Retina (tissue), 1 donor: ENCODE results near the gene ACOT8.
"Not testable (repeated sequence)": the region's sequence is repeated elsewhere in the genome, so short reads cannot be mapped to it uniquely, and the experiment has no call there.

Source experiments
- DNase-seq: peaks from one replicate; pipeline ENCODE4 v3.0.0-alpha.2; 2016

Gene ACOT8

GRCh38 chr20:45826381-45827019 lies 30.7 kb downstream of the ACOT8 start:
- DNase-seq: no peak

GRCh38 chr20:45823949-45824835 lies 33.0 kb downstream of the ACOT8 start:
- peak; percentile 53 for DNase-seq

GRCh38 chr20:45822857-45823256 lies 34.3 kb downstream of the ACOT8 start:
- peak; percentile 76 for DNase-seq

- no peak for DNase-seq
Measured at GRCh38 chr20:45821947-45822346, 35.2 kb downstream of the ACOT8 start.

- no peak for DNase-seq
Measured at GRCh38 chr20:45819466-45819865, 37.7 kb downstream of the ACOT8 start.

- no peak for DNase-seq
Measured at GRCh38 chr20:45818239-45818638, 39.0 kb downstream of the ACOT8 start.

GRCh38 chr20:45817376-45818194 lies 39.6 kb downstream of the ACOT8 start:
- DNase-seq: no peak

GRCh38 chr20:45816951-45817350 lies 40.2 kb downstream of the ACOT8 start:
- no peak for DNase-seq

GRCh38 chr20:45814314-45814713 lies 42.9 kb downstream of the ACOT8 start:
- no peak for DNase-seq

- no peak for DNase-seq
Measured at GRCh38 chr20:45813489-45813888, 43.7 kb downstream of the ACOT8 start.

- DNase-seq: no peak
Measured at GRCh38 chr20:45813006-45813340, 44.2 kb downstream of the ACOT8 start.

GRCh38 chr20:45812157-45813005 lies 44.8 kb downstream of the ACOT8 start, which contains the start of gene UBE2C:
UBE2C (plus strand) TSS chr20:45812644; CDS start chr20:45812696, 52 bp downstream.
- peak; percentile 95 for DNase-seq

- no peak for DNase-seq
Measured at GRCh38 chr20:45810191-45810970, 46.8 kb downstream of the ACOT8 start.

GRCh38 chr20:45801851-45802250 lies 55.3 kb downstream of the ACOT8 start:
- no peak for DNase-seq

- peak; percentile 54 for DNase-seq
Measured at GRCh38 chr20:45798935-45799642, 58.1 kb downstream of the ACOT8 start.

GRCh38 chr20:45797955-45798354 lies 59.2 kb downstream of the ACOT8 start:
- not testable (repeated sequence) for DNase-seq

GRCh38 chr20:45797510-45797909 lies 59.7 kb downstream of the ACOT8 start:
- not testable (repeated sequence) for DNase-seq

- no peak for DNase-seq
Measured at GRCh38 chr20:45796337-45797065, 60.7 kb downstream of the ACOT8 start.

- DNase-seq: no peak
Measured at GRCh38 chr20:45792317-45793118, 64.7 kb downstream of the ACOT8 start.
